ENCODE measurements around the gene NTHL1.

NTHL1 gene

GRCh38 chr16:2007081-2007836 lies 40.4 kb downstream of the NTHL1 start:
- DNase-seq = no peak

- no peak for DNase-seq
Observed at GRCh38 chr16:2006317-2006716, 41.3 kb downstream of the NTHL1 start.

DNA sequence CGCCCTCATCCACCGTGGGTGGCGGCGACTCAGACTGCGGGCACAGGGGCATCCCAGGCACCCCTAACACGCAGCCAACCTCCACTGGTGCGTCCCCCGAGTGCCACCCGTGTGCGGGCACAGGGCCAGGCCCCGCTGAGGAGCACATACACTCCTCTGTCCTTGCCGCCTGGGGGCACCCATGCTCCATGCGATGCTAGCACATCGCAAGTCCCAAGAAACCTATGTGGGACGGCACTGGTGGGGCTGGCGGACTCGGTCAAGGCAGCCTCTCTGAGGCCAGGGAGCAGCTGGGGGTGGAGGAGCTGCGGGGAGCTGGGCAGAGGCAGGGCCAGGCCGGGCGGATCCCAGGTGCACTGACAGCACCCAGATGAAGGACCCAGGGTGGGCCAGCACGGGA lies 42.0 kb downstream of the NTHL1 start:
- DNase-seq = no peak

- no peak for DNase-seq
Observed at GRCh38 chr16:2004795-2005517, 42.7 kb downstream of the NTHL1 start.

DNA sequence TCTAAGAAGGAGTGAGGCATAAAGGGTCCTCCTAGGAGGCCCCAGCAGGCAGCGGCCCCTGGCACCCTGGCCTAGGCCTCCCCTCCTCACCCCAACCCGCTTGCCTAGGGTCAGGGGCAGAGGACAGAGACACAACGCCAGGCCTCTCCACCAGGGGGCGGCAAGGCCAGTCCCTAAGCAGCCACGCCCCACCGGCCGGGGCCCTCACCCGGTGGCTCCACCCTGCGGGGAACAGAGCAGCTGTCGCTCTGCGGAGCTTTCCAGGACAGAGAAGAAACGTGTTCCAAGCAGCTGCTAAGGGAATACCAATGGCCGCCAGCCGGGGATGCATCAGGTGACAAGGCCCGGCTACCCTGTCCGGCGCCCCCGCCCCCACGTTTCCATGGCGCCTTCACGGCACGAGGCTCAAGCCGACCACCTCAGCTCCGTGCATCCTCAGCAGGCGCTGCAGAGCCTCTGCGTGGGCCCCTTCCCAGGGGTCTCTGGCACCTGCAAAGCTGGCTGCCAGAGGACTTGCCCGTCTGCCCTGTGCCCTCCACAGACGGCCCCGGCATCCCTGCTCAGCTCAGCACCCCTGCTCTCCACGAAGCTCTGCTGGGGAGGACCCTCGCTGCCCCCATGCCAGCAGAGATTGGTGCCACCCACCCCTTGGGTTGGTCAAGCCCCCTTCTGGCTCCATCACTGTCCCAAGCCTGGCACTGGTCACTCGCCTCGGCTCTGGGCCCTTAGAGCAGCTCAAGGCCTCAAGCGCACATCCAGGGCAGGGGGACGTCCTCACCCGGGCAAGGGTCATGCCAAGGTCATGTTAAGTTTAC lies 43.6 kb downstream of the NTHL1 start:
- peak; percentile 90 for DNase-seq

- DNase-seq = no peak
Observed at GRCh38 chr16:2003231-2003826, 44.3 kb downstream of the NTHL1 start.

DNA sequence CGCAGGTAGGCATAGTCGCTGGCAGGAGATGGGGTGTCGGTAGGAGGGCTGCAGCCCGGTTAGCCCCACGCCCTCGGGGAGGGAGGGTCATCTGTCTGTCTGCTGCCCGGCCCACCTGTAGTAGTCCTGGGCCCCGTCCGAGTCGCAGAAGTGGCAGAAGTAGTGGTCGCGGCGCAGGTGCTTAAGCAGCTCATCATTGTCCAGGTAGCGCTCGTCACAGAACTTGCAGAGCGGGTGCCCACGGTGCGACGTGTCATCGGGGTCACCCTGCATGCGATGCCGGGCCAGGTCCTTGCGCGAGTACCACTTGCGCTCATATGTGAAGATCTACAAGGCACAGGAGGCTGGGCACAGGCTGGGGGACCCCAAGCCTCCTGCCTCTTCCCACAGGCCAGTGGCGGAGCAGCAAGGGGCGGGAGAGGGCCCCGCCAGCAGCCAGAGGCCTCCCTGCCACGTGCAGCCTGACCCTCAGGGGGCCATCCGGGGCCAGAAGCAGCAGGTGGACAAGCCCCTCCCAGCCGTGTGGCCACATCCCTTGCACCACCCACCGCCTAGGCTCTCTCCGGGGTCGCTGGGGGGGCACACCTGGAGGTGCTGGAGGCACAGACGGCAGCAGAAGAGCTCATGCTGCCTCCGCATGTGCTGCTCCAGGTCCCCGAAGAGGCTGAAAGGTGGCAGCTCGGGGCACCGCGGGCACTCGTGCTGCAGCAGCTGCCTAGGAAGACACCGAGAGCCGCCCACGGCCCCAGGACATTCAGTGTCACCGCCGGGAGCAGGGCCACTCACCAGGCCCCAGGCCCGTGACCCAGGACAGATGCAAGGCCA lies 45.0 kb downstream of the NTHL1 start:
- no peak for DNase-seq

- no peak for DNase-seq
Observed at GRCh38 chr16:2001456-2002355, 45.9 kb downstream of the NTHL1 start.

GRCh38 chr16:2001035-2001434 lies 46.6 kb downstream of the NTHL1 start:
- no peak for DNase-seq

DNA sequence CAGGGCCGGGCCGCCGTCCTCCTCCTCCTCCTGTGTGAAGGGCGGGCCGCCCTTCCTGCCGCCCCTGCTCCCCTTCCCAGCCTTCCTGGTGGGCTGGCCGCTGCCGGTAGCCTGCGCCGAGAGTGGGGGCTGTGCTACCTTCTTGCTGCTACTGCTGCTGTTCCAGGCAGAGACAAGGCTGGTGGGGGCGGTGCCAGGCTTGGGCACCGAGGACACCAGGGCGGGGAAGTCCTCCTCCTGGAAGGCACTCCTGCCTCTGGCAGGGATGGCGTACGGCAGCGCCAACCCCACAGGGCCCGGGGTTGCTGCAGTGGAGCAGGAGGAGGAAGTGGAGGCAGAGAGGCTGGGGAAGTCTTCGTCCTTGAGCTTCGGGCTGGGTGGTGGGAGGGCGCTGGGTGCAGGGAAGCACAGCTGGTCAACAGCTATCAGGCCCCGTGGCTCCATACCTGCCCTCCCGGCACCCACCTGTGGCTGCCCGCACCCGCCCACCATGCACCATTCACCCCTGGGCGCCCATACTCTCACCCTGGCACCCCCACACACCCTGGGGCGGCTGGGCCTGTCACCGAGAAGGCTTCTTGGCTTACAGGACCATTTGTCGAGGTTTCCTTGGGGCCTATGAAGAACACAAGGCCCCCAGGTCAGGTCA lies 47.6 kb downstream of the NTHL1 start:
- no peak for DNase-seq

DNA sequence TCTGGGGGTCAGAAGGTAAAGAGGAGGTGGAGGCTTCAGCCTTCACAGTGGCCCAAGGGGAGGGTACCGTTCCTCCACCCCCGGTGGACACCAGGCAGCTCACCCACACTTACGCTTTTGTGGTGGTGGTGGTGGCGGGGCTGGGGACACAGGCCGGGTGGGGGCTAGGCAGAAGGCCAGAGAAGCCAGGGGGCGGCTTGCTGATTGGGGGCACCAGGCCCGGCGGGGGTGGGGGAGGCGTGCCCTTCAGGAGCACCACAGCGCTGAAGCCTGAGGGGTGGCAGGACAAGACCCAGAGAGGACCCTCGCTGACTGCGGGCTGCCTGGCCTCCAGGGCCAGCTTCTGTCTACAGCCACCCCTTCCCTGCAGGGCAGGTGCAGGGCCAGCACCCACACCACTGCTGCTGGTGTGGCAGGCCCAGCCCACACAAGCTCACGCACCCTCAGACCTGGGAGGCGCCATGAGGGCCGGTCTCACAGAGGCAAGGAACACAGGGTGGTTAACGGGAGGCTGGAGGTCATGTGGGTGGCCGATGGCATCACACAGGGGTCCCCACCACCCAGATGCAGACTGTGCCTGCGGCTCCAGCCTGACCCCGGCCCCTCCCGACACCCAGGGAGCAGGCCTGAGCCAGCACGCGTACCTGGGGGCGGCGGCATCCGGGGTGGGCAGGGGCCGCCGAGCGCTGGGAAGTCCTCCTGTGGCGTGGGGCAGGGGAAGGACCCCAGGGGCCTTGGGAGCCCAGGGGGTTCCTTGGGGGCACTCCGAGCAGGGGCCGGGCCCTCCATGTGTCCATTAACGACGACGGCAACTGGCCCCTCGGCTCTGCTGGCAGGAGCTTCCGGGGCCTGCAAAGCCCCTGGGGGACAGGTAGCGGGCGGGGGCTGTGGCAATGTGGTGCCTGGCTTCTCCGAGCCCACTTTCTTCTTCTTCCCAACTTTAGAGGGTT lies 48.5 kb downstream of the NTHL1 start:
- DNase-seq = no peak

DNA sequence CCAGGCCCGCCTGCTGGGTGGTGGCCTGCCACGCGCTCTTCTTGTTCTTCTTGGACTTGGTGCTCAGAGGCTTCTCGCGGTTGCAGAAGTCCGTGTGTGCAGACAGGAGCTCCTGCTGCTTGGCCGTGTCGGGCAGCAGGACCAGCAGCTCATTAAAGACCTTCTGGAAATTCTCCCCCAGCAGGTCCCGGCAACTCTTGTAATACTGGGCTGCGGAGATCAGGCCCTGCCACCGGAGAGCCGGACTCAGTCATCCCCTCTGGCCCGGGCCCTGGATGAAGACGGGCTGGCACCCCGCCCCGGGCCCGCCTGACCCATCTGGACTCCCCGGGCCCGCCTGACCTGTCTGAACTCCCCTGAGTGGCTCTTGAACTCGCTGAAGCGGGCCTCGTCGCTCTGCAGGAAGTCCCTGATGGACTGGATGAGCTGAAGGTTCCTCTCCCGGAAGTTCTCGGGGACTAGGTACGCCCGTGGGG lies 49.2 kb downstream of the NTHL1 start:
- DNase-seq = no peak

DNA sequence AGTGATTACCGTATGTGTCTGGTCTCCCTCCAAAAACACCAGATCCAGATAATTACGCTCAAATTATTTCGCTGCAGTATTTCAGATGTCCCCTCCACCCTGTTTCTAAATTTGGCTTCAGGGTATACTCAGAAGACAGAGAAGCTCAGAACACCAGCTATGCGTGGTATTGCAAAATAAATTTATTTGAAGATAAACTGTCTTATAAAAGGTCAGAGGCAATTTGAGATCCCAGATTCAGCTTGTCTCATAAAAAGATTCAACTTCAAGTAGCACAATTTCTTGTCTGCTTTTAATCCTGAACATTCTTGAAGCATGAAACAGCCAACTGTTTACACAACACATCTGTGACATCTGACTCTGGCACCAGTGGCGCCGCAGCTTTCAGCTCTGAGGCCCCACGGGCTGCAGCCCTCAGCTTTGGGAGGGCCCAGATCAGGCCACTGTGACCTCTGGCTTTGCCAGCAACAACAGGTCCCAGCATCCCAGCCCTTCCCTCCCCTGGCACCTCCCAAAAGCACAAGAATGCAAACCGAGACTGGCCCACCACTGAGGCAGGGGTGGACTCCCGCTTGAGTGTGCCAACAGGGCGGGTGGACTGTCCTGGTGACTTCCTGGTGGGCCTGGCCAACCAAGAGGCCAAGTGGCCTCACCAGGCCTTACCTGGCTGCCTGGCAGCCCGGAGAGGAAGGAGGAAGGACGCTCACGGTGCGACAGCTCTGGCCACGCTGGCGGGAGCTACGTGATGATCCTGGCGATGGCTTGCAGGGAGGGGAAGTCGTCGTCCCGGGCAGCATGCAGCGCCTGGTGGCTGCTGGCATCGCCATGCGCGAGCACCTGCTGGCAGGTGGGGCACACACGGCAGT lies 49.9 kb downstream of the NTHL1 start:
- DNase-seq = no peak

DNA sequence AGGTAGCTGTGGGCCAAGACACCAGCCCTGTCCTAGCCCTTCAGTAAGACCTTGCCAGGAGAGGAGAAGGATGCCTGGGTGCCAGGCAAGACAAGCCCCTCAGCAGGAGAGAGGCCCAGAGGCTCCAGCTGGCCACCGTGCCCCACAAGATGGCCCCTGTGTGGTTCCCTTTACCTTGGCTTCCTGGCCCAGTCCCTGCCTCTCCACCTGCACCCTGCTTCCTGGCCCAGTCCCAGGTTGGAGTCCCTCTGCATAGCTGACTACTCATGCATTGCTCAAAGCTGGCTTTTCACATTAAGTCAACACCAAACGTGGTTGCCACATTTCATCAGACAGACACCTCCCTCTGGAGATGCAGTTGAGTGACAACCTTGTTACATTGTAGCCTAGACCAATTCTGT lies 53.9 kb downstream of the NTHL1 start:
- DNase-seq = peak; percentile 67

- DNase-seq = no peak
Observed at GRCh38 chr16:1992704-1993317, 54.8 kb downstream of the NTHL1 start.

GRCh38 chr16:1991948-1992703 lies 55.5 kb downstream of the NTHL1 start:
- DNase-seq = peak; percentile 98

DNA sequence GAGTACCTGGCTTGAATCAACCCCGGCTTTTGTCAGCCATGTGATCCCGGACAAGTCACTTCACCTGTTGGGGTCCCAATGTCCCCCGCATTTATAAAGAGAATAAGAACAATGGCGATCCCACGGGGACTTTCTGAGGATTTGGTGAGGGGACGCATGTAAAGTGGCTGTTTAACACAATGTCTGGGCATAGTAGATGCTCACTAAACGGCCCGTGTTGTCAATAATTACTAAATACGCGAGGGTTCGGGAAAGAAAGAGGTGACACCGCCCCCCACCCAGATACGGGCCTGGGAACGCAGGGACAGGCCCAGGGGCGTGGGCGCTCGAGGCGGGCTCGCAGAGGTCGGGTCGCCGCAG lies 56.1 kb downstream of the NTHL1 start:
- no peak for DNase-seq
